T1000 (cell line): ENCODE measurements around the gene GPC1.

ENCODE experiments used
- DNase-seq: peaks from one replicate; lab custom pipeline; 2025; ENCODE audit warnings: mixed read lengths; lab: John Stamatoyannopoulos, UW

The GPC1 gene

DNA sequence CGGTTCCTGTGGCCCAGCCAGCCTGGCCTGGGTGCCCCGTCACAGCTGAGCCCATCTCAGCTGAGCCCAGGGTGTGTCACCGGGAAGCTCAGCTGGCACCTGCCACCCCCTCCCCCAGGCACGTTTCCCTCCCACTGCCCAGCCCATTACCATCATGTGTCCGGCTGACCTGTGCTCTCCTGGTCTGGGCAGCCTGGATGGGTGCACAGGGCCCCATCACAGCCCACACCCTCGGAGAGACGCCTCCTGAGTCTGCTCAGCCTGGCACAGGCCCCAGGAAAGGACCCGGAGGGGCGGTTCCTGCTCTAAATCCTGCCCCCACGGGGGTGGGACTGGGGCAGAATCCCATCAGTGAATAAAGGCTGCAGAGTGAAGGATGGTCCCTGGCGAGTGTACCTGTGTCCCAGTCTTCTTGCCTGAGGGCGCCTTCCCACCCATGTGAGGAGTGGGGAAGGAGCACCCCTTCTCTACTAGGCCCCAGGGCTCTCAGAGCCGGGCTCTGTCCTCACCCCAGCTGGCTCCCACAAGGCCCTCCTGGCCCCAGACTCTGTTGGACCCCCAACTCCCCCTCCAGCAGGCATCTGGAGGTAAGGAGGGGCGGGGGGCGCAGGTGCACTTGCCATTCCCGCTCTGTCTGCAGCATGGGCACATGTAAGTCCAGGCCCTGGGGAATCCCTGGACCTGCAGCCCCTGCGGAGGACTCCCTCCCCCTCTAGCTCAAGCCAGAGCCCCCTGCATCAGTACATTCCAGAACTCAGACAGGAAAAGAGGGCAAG lies 21.2 kb downstream of the GPC1 start:
- DNase-seq = no peak

DNA sequence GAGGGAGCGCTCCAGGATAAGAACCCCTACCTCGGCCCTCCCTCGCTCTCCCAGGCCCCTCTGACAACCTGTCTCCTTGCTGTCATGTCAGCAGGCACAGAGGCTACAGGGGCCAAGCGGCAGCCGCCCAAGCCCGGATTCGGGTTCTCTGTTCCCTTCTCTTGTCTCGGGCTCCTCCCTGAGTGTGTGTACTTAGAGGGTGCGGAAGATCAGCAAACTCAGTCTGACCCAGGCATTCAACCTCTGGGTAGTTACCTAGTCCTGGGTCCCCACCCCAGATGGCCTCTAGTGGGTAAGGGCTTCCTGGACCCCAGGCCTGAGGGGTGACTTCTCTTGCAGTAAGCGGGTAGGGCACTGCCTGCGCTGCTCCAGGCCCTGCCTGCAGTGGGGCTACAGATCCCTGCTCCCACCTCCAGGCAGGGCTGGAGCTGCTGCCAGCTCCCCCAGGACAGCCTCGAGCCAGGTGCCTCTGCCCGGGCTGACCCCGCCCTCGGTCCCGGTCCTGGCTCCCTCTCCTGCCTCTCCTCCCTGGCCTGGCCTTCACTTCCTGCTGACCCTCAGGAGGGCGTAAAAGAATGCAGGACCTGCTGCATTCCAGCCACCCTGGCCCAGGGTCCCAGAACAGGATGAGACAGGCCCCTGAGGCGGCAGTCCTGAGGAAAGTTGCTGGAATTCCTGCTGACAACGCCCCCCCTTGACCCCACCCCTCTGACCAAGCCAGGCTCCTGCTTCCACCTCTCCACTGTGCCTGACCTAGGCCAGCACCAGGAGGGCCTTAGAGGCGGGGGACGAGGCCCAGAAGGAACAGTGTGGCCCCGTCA lies 22.0 kb downstream of the GPC1 start:
- no peak for DNase-seq

DNA sequence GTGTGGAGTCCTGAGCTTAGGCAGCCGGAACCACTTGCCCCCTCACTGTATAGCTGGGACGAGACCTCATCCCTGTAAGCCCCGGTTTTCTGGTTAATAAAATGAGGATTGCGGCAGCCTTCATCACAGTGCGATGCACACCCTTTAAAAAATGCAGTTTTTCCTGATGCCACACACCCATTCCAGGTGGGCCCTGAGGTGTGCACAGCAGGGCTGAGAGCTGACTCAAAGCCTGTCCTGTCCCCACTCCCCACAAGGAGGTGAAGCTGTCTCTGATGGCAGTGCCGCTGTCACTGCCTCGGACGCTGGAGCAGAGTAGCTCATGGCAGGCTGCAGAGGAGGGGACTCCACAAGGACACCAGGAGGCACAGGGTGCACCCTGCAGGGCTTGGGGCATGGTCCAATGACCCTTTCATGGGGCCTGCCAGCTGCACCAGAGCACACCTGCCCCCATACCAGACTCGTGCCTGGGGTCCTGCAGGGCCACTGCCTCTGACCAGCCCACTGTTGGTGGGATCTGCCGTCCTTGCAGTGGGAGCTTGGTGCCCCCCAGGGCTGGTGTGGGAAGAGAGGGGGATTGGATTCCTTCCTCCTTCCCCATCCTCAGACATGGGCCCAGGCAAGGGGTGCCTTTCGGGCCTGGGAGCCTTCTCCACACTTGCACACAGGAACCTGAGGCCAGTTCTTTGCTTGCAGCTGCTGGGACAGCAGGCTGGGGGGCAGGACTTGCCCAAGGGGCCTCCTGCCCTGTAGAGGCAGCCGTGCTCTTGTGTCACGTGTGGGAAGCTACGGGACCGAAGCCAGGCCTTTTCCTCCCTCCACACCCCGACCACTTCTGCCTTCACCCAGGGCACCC lies 22.8 kb downstream of the GPC1 start:
- no peak for DNase-seq

DNA sequence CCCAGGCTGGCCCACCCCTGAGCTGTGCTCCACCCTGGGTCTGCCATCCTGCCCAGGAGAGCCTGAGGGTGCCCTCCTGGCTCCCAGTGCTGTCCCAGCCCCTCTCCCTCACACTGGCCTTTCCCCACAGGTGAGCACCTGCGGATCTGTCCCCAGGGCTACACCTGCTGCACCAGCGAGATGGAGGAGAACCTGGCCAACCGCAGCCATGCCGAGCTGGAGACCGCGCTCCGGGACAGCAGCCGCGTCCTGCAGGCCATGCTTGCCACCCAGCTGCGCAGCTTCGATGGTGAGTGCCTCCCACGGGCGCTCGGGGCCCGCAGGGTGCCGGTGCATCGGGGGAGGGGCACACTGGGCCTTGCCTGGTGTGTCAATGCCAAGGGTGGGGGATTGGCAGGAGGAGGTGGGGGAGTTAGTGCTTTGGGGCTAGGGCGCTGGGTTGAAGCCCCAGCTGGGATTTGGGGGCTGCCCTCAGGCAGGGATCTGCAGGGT lies 23.5 kb downstream of the GPC1 start:
- no peak for DNase-seq

DNA sequence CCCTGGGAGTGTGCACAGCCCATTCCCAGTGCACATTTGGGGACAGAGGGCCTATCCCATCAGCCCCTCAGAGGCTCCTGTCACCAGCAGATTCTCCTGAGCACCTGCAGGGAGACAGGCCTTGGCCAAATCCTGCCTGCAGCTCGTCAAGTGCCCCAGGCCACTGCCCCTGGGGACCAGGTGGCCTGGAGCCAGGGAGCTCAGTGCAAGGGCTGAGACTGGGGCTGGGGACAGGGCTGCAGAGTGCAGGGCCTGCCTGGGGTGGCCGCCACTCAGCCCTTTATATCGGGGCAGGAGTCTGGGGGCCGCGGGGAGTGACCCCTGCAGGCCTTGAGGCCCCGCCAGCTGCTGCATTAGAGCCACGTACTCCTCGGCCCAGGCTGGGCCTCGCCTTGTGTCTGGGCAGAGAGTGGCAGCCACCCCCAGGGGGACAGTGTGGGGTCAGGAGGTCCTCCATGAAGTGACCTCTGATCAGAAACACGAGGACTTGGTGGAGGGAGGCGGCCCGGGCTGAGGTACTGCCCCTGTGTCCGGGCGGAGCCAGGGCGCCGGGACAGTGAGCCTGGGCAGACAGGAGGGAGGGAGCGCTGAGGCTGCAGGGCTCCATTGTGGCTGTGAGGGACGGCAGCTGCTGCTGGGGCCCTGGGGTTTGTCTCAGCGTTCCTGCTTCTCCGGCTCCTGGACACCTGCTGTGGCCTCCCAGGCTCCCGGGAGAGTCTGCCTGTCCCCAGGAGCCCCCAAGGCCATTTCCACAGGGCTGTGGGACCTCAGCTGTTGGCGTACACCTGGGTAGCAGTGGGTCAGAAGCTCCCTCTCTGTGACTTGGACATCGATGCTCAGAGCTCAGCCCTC lies 24.2 kb downstream of the GPC1 start:
- no peak for DNase-seq

DNA sequence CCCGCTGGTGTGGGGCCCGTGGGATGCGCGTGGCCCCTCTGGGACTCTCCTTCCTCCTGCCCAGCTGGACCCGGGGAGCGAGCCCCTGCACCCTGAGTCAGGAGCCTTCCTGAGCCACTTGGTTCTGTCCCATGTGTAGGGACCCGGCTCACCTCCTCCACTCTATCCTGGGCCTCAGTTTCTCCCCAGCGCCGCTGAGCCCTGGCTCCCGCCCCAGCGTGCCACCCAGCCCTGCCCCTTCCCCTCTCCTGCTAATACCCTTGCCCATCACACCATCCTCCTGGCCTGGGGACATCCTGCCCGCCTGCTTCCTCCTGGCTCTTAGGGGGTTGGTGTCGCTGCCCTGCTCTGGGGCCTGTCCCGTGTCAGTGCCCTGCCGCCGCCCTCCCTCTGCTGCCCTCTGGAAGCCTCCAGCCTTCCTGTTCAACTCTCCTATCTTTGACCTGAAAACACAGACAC lies 24.8 kb downstream of the GPC1 start:
- no peak for DNase-seq

DNA sequence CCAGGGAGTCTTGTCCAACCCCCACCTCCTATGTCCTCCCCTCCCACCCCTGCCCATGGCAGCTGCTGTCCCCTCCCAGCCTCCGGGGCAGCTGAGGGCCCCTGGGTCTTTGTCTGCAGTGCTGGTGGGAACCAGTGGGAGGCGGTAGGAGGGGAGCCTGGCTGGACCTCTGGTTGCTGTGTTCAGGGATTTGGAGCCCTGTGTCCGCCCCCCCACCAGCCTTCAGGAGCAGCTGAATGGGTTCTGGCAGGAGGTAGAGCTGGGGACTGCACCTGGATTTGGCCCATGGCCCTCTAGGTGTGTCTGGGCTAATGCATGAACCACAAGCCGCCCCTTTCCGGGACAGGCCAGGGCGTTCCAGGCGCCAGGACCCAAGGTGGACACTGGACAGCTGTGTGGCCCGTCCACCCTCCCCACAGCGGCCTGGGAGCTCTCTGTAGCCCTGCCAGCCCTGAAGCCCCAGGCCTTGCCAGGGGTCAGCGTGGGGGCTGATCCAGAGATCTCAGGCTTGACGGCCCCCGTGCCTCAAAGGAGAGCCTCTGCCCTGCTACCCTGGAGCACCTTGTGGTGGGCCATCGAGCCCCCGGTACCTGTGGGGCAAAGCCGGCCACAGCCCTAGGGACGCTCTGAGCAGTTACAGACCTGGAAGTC lies 25.4 kb downstream of the GPC1 start:
- DNase-seq = no peak

DNA sequence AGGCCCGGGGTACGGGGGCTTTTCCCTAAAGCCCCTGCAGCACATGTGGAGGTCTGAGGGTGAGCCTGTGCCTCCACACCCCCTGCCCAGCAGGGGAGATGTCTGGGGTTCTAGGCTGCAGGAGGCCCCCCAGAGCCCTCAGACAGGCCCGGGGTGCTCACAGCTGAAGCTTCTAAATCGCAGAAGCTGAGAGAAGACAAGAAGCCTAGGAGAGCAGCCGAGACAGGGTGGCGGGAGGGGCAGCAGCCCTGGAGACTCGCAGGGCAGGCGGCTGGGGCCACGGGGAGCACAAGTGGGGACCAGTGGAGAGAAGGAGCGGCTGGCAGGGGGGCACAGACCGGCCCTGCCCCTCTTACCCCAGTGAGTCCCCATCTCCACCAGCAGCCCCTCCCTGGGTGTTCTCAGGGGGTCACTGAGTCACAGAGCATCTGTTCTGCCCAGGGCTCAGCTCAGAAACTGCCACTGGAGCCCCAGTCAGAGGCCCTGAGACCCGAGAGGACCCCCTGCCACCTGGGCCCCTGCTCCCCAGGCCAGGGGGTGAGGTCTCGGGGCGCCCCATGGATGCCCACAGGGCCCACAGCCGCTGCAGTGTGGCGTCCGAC lies 26.1 kb downstream of the GPC1 start:
- no peak for DNase-seq

DNA sequence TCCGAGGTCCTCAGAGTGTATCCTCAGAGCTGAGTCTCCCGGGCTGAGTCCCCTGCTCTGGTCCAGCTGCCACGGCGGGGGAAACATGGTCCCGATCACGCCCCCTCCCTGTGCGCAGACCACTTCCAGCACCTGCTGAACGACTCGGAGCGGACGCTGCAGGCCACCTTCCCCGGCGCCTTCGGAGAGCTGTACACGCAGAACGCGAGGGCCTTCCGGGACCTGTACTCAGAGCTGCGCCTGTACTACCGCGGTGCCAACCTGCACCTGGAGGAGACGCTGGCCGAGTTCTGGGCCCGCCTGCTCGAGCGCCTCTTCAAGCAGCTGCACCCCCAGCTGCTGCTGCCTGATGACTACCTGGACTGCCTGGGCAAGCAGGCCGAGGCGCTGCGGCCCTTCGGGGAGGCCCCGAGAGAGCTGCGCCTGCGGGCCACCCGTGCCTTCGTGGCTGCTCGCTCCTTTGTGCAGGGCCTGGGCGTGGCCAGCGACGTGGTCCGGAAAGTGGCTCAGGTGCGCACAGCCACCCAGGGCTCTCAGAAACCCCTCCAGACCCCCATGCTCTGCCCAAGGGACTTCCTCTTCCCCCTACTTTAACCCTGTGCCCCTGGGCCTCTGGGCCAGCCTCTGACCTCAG lies 26.7 kb downstream of the GPC1 start:
- DNase-seq = no peak

DNA sequence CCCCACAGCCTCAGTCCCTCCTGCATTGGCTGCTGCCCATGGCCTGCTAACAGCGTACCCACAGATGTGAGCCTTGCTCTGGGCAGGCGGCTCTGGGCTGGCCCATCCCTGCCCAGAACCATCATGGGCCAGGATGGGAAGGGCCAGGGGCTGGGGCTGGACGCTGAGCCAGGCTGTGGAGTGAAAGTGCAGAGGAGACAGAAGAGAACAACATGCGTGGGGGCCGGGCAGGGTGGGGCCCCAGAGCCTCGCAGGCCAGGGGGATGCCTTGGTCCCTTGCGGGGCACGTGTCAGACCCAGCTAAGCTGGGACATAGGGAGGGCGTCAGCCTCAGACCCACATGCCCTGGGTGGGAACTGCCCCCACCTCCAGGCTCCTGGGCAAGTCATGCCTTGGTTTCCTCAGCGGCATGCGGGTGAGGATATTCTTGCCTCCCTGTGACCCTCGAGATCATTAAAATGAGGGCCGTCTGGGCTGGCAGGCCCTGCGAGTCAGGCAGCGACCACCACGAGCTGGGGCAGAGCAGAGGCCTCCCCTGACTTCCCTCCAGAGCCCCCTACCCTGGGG lies 27.3 kb downstream of the GPC1 start:
- DNase-seq = no peak

DNA sequence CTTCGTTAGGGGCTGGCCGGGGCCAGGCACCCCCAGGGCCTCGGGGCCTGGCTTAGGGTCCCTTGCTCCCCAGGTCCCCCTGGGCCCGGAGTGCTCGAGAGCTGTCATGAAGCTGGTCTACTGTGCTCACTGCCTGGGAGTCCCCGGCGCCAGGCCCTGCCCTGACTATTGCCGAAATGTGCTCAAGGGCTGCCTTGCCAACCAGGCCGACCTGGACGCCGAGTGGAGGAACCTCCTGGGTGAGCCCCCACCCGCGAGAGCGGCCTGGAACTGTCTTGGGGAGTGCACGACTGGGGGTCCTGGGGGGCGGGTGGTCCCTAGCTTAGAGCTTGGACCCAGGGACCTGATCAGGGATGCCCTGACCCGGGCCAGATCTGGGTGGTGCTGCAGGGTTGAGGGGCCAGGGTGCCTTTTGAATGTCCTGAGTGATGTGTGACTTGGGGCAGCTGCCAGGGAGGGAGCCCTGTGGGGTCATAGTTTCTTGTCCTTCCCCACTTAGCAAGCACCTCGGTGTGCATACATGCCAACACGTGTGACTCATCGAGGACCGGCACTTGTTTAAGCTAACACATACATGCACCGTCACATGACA lies 27.9 kb downstream of the GPC1 start:
- DNase-seq = no peak

DNA sequence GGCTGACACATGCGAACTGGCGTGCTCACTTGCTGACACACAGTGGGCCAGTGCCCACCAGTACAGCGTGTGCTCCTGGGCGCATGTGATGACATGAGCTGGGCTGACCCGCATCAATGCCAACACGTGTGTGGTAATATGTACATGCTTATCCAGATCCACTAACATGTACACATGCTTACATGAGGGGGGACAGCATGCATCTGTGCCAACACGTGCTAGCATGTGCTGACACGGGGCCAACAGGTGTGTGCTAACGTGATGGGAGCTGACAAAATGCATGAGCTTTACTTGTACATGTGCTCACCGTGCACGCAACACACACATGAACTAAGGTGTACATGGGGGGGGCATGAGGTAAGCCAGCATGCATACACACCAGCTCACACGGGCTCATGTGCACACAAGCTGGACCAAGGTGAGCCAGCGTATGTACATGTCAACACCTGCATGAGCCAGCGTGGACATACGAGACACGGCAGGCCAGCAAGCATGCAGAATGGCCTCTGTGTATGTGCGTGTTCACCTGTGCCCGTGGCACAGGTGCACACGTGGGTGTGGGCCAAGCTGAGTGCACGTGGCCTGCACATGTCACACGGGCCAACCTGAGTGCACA lies 28.5 kb downstream of the GPC1 start:
- no peak for DNase-seq

DNA sequence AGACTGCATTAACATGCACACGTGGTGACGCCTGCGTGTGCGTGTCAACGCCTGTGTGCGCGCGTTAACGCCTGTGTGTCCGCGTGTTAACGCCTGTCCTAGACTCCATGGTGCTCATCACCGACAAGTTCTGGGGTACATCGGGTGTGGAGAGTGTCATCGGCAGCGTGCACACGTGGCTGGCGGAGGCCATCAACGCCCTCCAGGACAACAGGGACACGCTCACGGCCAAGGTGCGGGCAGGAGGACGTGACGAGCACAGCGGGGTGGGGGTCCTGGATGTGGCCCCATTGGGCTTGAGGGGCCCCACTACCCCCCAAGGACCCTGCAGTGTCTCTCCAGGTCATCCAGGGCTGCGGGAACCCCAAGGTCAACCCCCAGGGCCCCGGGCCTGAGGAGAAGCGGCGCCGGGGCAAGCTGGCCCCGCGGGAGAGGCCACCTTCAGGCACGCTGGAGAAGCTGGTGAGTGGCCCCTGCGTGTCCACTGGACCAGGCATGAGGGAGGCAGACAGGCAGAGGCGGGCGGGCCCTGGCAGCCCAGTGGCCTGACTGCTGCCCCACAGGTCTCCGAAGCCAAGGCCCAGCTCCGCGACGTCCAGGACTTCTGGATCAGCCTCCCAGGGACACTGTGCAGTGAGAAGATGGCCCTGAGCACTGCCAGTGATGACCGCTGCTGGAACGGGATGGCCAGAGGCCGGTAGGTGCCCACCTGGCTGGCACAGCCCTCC lies 29.2 kb downstream of the GPC1 start:
- DNase-seq = no peak

DNA sequence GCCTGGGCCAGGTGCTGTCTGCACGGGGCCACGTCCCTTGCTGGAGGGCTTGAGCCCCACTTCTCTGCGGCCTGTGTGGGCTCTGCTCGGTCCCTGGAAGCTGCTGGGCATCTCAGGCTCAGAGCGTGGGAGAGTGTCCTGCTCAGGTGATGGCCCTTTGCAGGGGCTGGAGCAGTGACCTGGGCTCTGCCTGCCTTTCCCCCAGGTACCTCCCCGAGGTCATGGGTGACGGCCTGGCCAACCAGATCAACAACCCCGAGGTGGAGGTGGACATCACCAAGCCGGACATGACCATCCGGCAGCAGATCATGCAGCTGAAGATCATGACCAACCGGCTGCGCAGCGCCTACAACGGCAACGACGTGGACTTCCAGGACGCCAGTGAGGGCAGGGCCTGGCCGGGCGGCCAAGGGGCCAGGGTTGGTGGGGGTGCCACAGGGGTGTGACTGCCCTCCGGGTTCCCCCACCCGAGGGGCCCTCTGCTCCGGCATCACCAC lies 29.9 kb downstream of the GPC1 start:
- DNase-seq = no peak

DNA sequence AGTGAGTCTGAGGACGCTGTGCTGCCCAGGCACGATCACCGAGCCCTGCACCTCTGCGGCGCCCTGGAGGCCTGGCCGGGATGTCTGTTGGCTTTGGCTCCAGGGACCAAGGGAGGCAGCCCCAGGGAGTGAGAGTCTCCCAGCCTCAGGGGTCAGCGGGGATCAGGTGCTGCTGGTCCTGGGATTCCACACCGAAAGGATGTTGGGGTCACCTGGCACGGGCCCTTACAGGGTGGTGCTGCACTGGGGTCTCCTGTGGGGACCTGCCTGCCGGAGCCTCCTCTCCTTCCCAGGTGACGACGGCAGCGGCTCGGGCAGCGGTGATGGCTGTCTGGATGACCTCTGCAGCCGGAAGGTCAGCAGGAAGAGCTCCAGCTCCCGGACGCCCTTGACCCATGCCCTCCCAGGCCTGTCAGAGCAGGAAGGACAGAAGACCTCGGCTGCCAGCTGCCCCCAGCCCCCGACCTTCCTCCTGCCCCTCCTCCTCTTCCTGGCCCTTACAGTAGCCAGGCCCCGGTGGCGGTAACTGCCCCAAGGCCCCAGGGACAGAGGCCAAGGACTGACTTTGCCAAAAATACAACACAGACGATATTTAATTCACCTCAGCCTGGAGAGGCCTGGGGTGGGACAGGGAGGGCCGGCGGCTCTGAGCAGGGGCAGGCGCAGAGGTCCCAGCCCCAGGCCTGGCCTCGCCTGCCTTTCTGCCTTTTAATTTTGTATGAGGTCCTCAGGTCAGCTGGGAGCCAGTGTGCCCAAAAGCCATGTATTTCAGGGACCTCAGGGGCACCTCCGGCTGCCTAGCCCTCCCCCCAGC lies 30.5 kb downstream of the GPC1 start:
- no peak for DNase-seq

DNA sequence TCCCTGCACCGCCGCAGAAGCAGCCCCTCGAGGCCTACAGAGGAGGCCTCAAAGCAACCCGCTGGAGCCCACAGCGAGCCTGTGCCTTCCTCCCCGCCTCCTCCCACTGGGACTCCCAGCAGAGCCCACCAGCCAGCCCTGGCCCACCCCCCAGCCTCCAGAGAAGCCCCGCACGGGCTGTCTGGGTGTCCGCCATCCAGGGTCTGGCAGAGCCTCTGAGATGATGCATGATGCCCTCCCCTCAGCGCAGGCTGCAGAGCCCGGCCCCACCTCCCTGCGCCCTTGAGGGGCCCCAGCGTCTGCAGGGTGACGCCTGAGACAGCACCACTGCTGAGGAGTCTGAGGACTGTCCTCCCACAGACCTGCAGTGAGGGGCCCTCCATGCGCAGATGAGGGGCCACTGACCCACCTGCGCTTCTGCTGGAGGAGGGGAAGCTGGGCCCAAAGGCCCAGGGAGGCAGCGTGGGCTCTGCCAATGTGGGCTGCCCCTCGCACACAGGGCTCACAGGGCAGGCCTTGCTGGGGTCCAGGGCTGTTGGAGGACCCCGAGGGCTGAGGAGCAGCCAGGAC lies 31.2 kb downstream of the GPC1 start:
- no peak for DNase-seq
